Measurements from ENCODE around the gene TCP11.
A peak's percentile ranks its signal among the peaks of the same experiment; 100 is the strongest.

Gene TCP11

DNA sequence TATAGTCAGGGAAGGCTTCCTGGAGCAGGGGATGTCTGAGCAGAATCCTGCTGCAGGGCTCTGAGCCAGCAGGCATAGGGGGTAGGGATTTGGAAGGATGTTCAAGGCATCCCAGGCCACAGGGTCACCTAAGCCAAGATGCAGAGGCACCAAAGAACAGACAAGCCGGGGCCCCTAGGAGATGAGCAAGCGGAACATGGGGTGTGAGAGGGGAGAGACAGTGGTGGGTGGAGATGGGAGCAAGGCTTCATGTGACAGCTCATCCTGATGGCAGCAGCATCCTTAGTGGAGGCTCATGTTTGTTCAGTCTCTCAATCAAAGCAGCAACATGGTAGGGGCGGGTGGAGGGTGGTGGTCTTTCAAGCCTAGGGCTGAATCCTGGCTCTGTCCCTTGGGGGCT lies 29.8 kb upstream of the TCP11 start:
- DNase-seq: no peak

DNA sequence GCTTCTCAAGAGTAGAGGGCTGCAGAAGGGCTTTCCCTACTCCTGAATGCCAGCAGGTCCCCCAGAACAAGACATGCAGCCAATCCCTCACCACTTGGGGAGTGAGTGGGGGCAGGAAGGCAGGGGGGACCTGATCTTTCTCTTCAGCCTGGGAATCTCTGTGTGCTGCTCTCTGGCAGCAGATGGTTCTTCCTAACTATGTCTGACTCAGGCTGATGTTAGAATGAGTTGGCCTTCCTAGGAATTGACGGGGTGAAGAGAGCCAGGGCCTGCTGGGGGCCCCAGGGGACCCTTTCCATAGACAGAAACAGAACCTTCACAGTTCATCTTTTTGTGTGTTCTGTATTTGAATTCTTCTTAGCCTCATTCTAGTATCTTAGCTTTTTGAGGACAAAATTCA lies 29.0 kb upstream of the TCP11 start:
- no peak for DNase-seq

GRCh38 chr6:35168461-35168861 lies 27.3 kb upstream of the TCP11 start:
- no peak for DNase-seq

DNA sequence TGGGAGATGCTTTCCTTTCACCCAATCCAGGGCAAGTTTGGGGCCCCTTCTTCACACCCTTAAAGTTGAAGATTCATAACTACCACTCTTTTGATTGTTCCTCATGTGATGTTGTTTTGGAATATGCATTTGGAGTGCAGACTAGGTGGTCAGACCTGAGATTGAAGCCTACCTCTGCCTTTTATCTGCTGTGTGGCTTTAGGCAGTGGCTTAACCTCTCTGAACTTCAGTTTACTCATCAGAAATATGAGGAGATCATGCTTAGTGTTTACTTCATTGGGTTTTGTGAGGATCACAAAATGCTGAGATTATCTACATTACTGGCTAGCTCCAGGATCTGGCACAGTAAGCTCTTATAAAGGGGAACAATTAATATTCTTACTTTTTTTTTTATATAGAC lies 26.4 kb upstream of the TCP11 start:
- DNase-seq: no peak

GRCh38 chr6:35166520-35166919 lies 25.4 kb upstream of the TCP11 start:
- no peak for DNase-seq

GRCh38 chr6:35166116-35166515 lies 25.0 kb upstream of the TCP11 start:
- DNase-seq: no peak

DNA sequence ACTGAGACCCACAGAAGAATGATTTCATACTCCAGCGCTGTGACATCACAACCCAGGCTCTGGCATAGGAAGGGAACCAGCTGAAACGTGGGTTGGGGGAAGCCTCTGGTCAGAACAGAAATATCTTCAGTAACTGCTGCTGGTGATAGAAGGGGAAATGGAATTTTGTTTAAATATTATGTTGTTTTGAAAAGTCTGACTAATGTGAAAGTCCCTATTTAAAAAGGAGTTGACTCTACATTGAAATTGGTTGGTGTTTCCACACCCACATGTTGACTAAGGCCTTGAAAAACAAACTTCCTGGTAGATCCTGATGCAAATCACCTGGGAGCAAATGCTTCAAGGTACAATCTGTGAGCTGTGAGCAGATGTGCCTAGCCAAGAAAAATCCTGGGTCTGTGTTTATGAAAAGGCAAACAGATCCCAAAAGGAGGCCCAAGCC lies 24.5 kb upstream of the TCP11 start:
- no peak for DNase-seq

DNA sequence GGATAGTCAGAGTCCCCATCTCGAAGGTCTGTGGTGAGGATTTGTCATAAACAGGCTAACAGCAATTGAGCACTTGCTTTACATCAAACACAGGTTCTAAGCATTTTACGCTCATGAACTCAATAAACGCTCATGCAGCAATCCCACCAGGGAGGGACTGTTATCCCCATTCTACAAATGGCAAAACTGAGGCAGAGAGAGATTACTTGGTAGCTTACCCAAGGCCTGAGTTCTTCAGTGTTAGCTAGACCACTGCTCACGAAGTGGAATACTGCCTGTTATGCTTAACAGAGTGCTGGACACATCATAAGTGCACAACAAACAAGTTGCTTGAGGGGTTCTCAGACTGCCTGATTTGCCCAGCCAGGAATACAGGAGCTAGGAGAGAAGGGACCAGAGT lies 23.7 kb upstream of the TCP11 start:
- no peak for DNase-seq

- DNase-seq: no peak
Measured at GRCh38 chr6:35164277-35164676, 23.1 kb upstream of the TCP11 start.

- DNase-seq: no peak
Measured at GRCh38 chr6:35163836-35164235, 22.7 kb upstream of the TCP11 start.

DNA sequence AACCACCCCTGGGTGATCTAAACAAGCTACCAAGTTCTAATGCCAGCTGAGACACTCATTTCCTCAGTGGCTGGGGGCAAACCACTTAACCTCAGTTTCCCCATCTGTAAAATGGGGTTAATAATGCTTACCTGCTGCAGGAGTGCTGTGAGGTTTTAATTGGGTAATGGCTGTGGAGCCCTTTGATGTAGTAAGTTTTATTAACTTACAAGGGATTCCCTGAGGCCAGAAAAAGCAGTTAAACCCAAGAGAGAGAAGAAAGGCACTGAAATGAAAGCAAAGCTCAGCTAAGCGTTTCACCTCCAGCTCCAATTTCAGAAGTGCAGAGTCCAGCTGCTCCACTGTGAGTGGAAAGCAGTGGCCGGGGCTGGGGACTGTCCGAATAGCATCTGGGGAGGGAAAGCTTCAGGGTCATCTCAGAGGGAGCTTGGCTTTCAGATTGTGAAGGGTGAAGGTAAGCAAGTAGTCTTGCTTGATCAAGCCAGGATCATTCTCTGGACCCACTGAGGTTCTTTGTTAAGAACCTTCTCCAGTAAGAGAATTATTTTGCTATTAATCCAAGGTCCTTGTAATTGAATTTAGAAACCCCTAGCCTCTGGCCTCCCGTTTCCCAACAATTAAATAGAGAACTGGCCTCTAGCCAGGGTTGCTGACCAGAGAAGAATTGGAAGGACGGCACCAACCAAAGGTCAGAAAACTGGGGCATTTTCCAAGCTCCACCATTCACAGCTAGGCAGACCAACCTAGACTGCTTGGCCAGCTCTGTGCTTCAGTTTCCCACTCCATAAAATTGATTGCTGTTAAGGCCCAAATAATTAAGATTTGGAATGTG lies 20.9 kb upstream of the TCP11 start:
- no peak for DNase-seq

DNA sequence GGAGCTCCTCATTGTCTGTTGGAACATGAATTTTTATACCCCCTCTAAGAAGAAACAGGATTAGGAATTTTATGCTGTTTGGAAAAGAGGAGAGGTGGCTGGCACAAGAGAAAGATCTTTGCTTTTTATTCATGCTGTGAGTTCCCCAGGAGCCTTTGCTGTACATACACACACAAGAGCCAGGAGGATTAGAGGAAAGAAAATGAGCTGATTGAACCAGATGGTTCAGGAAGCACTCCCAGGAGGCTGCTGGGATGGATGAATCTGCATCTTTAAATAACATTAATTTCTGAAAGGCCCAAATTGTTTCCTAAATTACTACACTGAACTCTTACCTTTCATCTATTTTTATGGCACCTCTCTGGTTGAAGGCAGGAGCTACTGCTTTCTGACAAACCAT lies 20.1 kb upstream of the TCP11 start:
- no peak for DNase-seq

- no peak for DNase-seq
Measured at GRCh38 chr6:35160642-35161041, 19.5 kb upstream of the TCP11 start.

DNA sequence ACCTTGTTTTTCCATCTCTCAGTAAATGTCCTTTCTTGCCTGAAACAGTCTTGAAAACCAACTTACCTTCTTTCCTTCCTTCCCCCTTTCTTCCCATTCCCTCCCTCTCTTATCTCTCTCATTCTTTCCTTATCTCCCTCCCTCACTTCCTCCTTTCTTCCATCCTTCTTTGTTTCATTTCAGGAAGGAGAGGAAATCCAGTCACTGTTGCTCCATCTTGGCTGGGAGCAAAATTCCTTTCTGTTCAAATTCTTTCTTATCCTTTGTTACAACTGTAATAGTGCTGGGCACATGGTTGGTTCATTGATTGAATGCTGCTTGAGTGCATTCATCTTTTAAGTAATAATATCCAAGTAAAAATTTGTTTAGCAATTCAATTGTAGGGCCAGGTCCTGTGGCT lies 17.4 kb upstream of the TCP11 start:
- DNase-seq: no peak

DNA sequence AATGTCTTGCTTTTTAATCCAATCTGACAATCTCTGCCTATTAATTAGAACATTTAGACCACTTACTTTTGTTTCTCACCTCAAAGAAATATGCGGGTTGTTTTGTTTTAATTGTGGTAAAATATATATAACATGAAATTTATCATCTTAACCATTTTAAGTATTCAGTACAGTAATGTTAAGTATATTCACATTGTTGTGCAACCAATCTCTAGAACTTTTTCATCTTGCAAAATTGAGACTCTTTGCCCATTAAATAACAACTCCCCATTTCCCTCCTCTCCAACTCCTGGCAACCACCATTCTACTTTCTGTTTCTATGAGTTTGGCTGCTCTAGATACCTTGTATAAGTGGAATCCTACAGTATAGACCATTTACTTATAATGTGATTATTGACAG lies 13.8 kb upstream of the TCP11 start:
- DNase-seq: no peak

- no peak for DNase-seq
Measured at GRCh38 chr6:35154262-35154661, 13.1 kb upstream of the TCP11 start.

- DNase-seq: no peak
Measured at GRCh38 chr6:35152067-35152707, 11.0 kb upstream of the TCP11 start.

DNA sequence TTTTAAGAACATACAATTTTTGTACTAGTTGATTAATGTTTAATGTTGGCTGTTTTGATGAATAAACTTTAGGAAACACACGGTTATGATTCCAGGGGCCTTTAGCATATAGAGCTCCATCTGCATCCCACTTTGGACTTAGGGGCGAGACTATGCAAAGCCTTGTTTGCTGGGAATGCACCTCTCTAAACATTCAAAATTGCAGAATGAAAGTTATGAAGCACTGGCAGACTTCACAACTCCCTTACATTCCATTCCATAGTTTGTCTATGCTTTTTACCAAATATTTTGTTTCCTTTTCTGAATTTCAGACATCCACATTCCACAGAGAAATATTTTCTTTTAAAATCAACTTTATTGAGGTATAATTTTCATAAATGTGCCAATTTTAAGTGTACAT lies 10.3 kb upstream of the TCP11 start:
- DNase-seq: no peak

GRCh38 chr6:35149891-35150566 lies 8.9 kb upstream of the TCP11 start:
- DNase-seq: no peak

GRCh38 chr6:35148167-35148741 lies 7.1 kb upstream of the TCP11 start:
- DNase-seq: peak; percentile 31

- no peak for DNase-seq
Measured at GRCh38 chr6:35147486-35147885, 6.3 kb upstream of the TCP11 start.

- DNase-seq: no peak
Measured at GRCh38 chr6:35147026-35147425, 5.9 kb upstream of the TCP11 start.

DNA sequence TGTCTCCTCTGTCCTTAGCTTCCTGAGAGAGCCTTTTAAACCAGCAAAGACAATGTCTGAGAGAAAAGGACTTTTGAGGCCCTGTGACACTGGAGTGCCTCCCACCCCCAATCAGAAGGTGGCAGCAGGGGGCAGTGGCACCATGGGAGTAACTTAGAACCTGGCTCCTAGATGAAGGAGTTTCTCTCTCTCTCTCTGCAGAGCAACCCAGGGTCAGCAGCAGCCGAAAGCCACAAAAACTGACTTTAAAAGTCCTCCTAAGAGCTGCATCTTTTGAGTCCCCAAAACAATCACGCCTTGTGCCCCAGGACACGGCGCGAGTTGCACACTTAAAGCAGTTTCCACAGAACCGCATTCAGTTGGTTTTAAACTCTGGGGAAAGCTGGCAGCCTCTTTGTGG lies 5.3 kb upstream of the TCP11 start:
- DNase-seq: no peak

DNA sequence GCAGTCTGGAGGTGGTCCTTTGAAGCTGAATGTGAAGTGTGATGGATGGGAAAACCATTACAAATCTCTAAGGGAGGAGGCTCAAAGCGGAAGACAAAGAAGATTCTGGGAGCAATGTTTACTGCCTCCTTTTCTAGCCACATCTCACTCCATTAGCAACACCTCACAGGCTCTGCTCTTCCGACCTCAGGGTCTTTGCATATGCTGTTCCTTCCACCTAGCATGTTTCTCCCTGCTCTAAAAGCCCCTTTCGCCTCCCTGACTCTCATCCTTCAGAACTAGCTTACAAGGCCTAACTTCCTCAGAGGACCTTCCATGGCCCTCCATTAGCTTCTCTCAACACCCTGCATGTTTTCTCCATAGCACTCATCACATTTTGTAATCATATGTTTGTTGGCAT lies 4.6 kb upstream of the TCP11 start:
- DNase-seq: no peak
